Measurements from ENCODE around the gene FAR2.

FAR2 gene

GRCh38 chr12:29145372-29146170 lies 3.5 kb upstream of the FAR2 start:
- Histone ChIP-seq H3K9me3 (no peaks in the 10 kb centered on the region), H3K4me1 (peaks cover 10% of the 10 kb centered on the region)
- DNase-seq (ENCODE audit: low spot score in 2 of 2): no peak

GRCh38 chr12:29146196-29146595 lies 2.9 kb upstream of the FAR2 start:
- Histone ChIP-seq H3K27me3 (ENCODE audit: low read depth) (no peaks in the 10 kb centered on the region), H3K36me3 (replicated peaks) (no peaks in the 10 kb centered on the region), H3K4me3 (no peak overlapping the region), H3K4me1 (peaks cover 13% of the 10 kb centered on the region), H3K9me3 (no peaks in the 10 kb centered on the region)
- DNase-seq (ENCODE audit: low spot score in 2 of 2): no peak
- in situ Hi-C loops (cut with MboI; ENCODE audit: low sequenced_read_pairs): no loop called here

More at GRCh38 chr12:29145372-29146170, 3.5 kb upstream of the FAR2 start:
- Histone ChIP-seq H3K4me3 (no peak overlapping the region), H3K36me3 (replicated peaks) (no peaks in the 10 kb centered on the region), H3K27me3 (ENCODE audit: low read depth) (no peaks in the 10 kb centered on the region)
- in situ Hi-C loops (cut with MboI; ENCODE audit: low sequenced_read_pairs): no loop called here

- DNase-seq (ENCODE audit: low spot score in 2 of 2): peak; percentile 30 to 51
- in situ Hi-C loops (cut with MboI; ENCODE audit: low sequenced_read_pairs): no loop called here
- Histone ChIP-seq H3K4me1 (peaks cover 13% of the 10 kb centered on the region), H3K9me3 (no peaks in the 10 kb centered on the region), H3K4me3 (peak overlapping the region; percentile 56), H3K36me3 (replicated peaks) (no peaks in the 10 kb centered on the region), H3K27me3 (ENCODE audit: low read depth) (no peaks in the 10 kb centered on the region)
These were observed 1.1 kb upstream of the FAR2 start for GRCh38 chr12:29147731-29148595.

GRCh38 chr12:29148596-29148910 lies 525 bp upstream of the FAR2 start:
- DNase-seq (ENCODE audit: low spot score in 2 of 2): peak in 1 of 2 experiments; percentile 48
- Histone ChIP-seq H3K27me3 (ENCODE audit: low read depth) (no peaks in the 10 kb centered on the region), H3K4me3 (peak overlapping the region; percentile 56), H3K4me1 (peaks cover 13% of the 10 kb centered on the region), H3K36me3 (replicated peaks) (no peaks in the 10 kb centered on the region), H3K9me3 (no peaks in the 10 kb centered on the region)
- in situ Hi-C loops (cut with MboI; ENCODE audit: low sequenced_read_pairs): no loop called here

- H3K4me1 ChIP-seq: peaks cover 13% of the 10 kb centered on the region
- no peaks in the 10 kb centered on the region for H3K27me3 ChIP-seq (ENCODE audit: low read depth)
- in situ Hi-C loops (cut with MboI; ENCODE audit: low sequenced_read_pairs): no loop called here
- H3K4me3 ChIP-seq: peak overlapping the region; percentile 56
- no peak for DNase-seq (ENCODE audit: low spot score in 2 of 2)
- H3K36me3 ChIP-seq (replicated peaks): no peaks in the 10 kb centered on the region
- H3K9me3 ChIP-seq: no peaks in the 10 kb centered on the region
These were observed 708 bp downstream of the FAR2 start for GRCh38 chr12:29149691-29150281.

GRCh38 chr12:29150462-29150861 lies 1.4 kb downstream of the FAR2 start:
- H3K36me3 ChIP-seq (replicated peaks): no peaks in the 10 kb centered on the region
- DNase-seq (ENCODE audit: low spot score in 2 of 2): no peak
- no peaks in the 10 kb centered on the region for H3K27me3 ChIP-seq (ENCODE audit: low read depth)
- H3K9me3 ChIP-seq: no peaks in the 10 kb centered on the region
- no peak overlapping the region; the same call in 1 of the 2 replicates for H3K4me3 ChIP-seq
- in situ Hi-C loops (cut with MboI; ENCODE audit: low sequenced_read_pairs): no loop called here
- H3K4me1 ChIP-seq: peaks cover 13% of the 10 kb centered on the region

GRCh38 chr12:29152223-29152868 lies 3.3 kb downstream of the FAR2 start:
- in situ Hi-C loops (cut with MboI; ENCODE audit: low sequenced_read_pairs): no loop called here
- Histone ChIP-seq H3K27me3 (ENCODE audit: low read depth) (no peaks in the 10 kb centered on the region), H3K4me3 (no peak overlapping the region), H3K4me1 (peaks cover 13% of the 10 kb centered on the region), H3K36me3 (replicated peaks) (no peaks in the 10 kb centered on the region), H3K9me3 (no peaks in the 10 kb centered on the region)
- DNase-seq (ENCODE audit: low spot score in 2 of 2): no peak

GRCh38 chr12:29152981-29153630 lies 4.0 kb downstream of the FAR2 start:
- no peaks in the 10 kb centered on the region for H3K27me3 ChIP-seq (ENCODE audit: low read depth)
- in situ Hi-C loops (cut with MboI; ENCODE audit: low sequenced_read_pairs): no loop called here
- no peaks in the 10 kb centered on the region for H3K36me3 ChIP-seq (replicated peaks)
- no peak overlapping the region for H3K4me3 ChIP-seq
- H3K4me1 ChIP-seq: peaks cover 8% of the 10 kb centered on the region; the same call in 1 of the 2 replicates
- H3K9me3 ChIP-seq: no peaks in the 10 kb centered on the region
- DNase-seq (ENCODE audit: low spot score in 2 of 2): no peak

GRCh38 chr12:29155079-29155478 lies 6.0 kb downstream of the FAR2 start:
- no peak for DNase-seq (ENCODE audit: low spot score in 2 of 2)
- Histone ChIP-seq H3K9me3 (no peaks in the 10 kb centered on the region), H3K4me1 (peaks cover 4% of the 10 kb centered on the region; the same call in 1 of the 2 replicates), H3K27me3 (ENCODE audit: low read depth) (no peaks in the 10 kb centered on the region), H3K4me3 (no peak overlapping the region), H3K36me3 (replicated peaks) (no peaks in the 10 kb centered on the region)
- in situ Hi-C loops (cut with MboI; ENCODE audit: low sequenced_read_pairs): no loop called here

- DNase-seq (ENCODE audit: low spot score in 2 of 2): no peak
- H3K4me1 ChIP-seq: no peaks in the 10 kb centered on the region
- in situ Hi-C loops (cut with MboI; ENCODE audit: low sequenced_read_pairs): no loop called here
- H3K4me3 ChIP-seq: no peak overlapping the region
- H3K9me3 ChIP-seq: no peaks in the 10 kb centered on the region
- H3K27me3 ChIP-seq (ENCODE audit: low read depth): no peaks in the 10 kb centered on the region
- no peaks in the 10 kb centered on the region for H3K36me3 ChIP-seq (replicated peaks)
These were observed 8.4 kb downstream of the FAR2 start for GRCh38 chr12:29157486-29157946.

GRCh38 chr12:29158115-29158763 lies 9.2 kb downstream of the FAR2 start:
- in situ Hi-C loops (cut with MboI; ENCODE audit: low sequenced_read_pairs): no loop called here
- Histone ChIP-seq H3K4me1 (no peaks in the 10 kb centered on the region), H3K36me3 (replicated peaks) (no peaks in the 10 kb centered on the region), H3K9me3 (no peaks in the 10 kb centered on the region), H3K27me3 (ENCODE audit: low read depth) (no peaks in the 10 kb centered on the region), H3K4me3 (no peak overlapping the region)
- DNase-seq (ENCODE audit: low spot score in 2 of 2): no peak

- no peaks in the 10 kb centered on the region for H3K9me3 ChIP-seq
- no peaks in the 10 kb centered on the region for H3K27me3 ChIP-seq (ENCODE audit: low read depth)
- in situ Hi-C loops (cut with MboI; ENCODE audit: low sequenced_read_pairs): no loop called here
- no peak overlapping the region for H3K4me3 ChIP-seq
- peaks cover 2% of the 10 kb centered on the region; the same call in 1 of the 2 replicates for H3K4me1 ChIP-seq
- no peak for DNase-seq (ENCODE audit: low spot score in 2 of 2)
- no peaks in the 10 kb centered on the region for H3K36me3 ChIP-seq (replicated peaks)
These were observed 10.6 kb downstream of the FAR2 start for GRCh38 chr12:29159661-29160060.

- no peak for DNase-seq (ENCODE audit: low spot score in 2 of 2)
- Histone ChIP-seq H3K27me3 (ENCODE audit: low read depth) (no peaks in the 10 kb centered on the region), H3K4me3 (no peak overlapping the region), H3K4me1 (peaks cover 3% of the 10 kb centered on the region; the same call in 1 of the 2 replicates), H3K36me3 (replicated peaks) (no peaks in the 10 kb centered on the region), H3K9me3 (no peaks in the 10 kb centered on the region)
- in situ Hi-C loops (cut with MboI; ENCODE audit: low sequenced_read_pairs): no loop called here
These were observed 11.2 kb downstream of the FAR2 start for GRCh38 chr12:29160230-29160629.

Measured in HAP-1 (cell line).